SK-N-SH (cell line): ENCODE measurements around the gene HDGFL2.

Source experiments
- CTCF ChIP-seq: fragments of 200-600 bp; sonication (generic); IDR thresholded peaks from 2 replicates; pipeline ENCODE4 v1.6.1; 2017; ENCODE audit warnings: antibody characterized with exemption, mild to moderate bottlenecking, moderate library complexity
- EZH2phosphoT487 ChIP-seq: fragments of 200-600 bp; sonication (generic); IDR thresholded peaks from 2 replicates; pipeline ENCODE4 v1.6.1; 2017; ENCODE audit warnings: low read depth, mixed run types, mild to moderate bottlenecking, antibody characterized with exemption, moderate library complexity, borderline replicate concordance
- POLR2AphosphoS5 ChIP-seq: IDR thresholded peaks from 2 replicates; pipeline ENCODE4 v1.6.1; 2012; ENCODE audit warnings: low read depth, low read length
- RAD21 ChIP-seq: IDR thresholded peaks from 2 replicates; pipeline ENCODE4 v1.6.1; 2012; ENCODE audit warnings: mild to moderate bottlenecking, low read length
- SIN3A ChIP-seq: IDR thresholded peaks from 2 replicates; pipeline ENCODE4 v1.6.1; 2012; ENCODE audit warnings: low read depth, mild to moderate bottlenecking, low read length, moderate library complexity, borderline replicate concordance
- TAF1 ChIP-seq: IDR thresholded peaks from 2 replicates; pipeline ENCODE4 v1.6.1; 2012; ENCODE audit warnings: low read depth, mild to moderate bottlenecking, low read length, moderate library complexity, borderline replicate concordance
- TCF12 ChIP-seq: IDR thresholded peaks from 2 replicates; pipeline ENCODE4 v1.4.0; 2012

GRCh38 chr19:4508698-4509097 lies 36.6 kb downstream of the HDGFL2 start:
- no peak for TF ChIP-seq TAF1
- TF ChIP-seq CTCF, result no peak
- no peak for TF ChIP-seq RAD21
- no peak for TF ChIP-seq POLR2AphosphoS5
- no peak for TF ChIP-seq EZH2phosphoT487
- TF ChIP-seq SIN3A, result no peak
- TF ChIP-seq TCF12, result no peak
